AG20443 (cell line): Measurements from ENCODE around the gene RNF186.
"Not testable (repeated sequence)": the region's sequence is repeated elsewhere in the genome, so short reads cannot be mapped to it uniquely, and the experiment has no call there.

ENCODE experiments used
- DNase-seq: peaks from one replicate; pipeline ENCODE4 v3.0.0; 2012; ENCODE audit warnings: low spot score, mixed read lengths

RNF186 gene

GRCh38 chr1:19814681-19815503 lies at the start of gene RNF186:
Gene RNF186 (minus strand): TSS chr1:19815283. CDS start chr1:19815101, 182 bp downstream.
- DNase-seq: no peak

GRCh38 chr1:19864570-19865160 lies 49.6 kb upstream of the RNF186 start:
- DNase-seq: no peak

GRCh38 chr1:19862944-19863343 lies 47.9 kb upstream of the RNF186 start:
- no peak for DNase-seq

- no peak for DNase-seq
These were observed 46.9 kb upstream of the RNF186 start for GRCh38 chr1:19861842-19862530.

GRCh38 chr1:19861034-19861433 lies 46.0 kb upstream of the RNF186 start:
- DNase-seq: peak; percentile 57

GRCh38 chr1:19860418-19860817 lies 45.3 kb upstream of the RNF186 start:
- DNase-seq: no peak

GRCh38 chr1:19859876-19860275 lies 44.8 kb upstream of the RNF186 start:
- no peak for DNase-seq

GRCh38 chr1:19858893-19859292 lies 43.8 kb upstream of the RNF186 start:
- DNase-seq: no peak

GRCh38 chr1:19854866-19855265 lies 39.8 kb upstream of the RNF186 start:
- no peak for DNase-seq

GRCh38 chr1:19852036-19852435 lies 37.0 kb upstream of the RNF186 start:
- DNase-seq: peak; percentile 27

- no peak for DNase-seq
These were observed 35.1 kb upstream of the RNF186 start for GRCh38 chr1:19850214-19850613.

GRCh38 chr1:19849307-19849706 lies 34.2 kb upstream of the RNF186 start:
- not testable (repeated sequence) for DNase-seq

- DNase-seq: not testable (repeated sequence)
These were observed 32.3 kb upstream of the RNF186 start for GRCh38 chr1:19847334-19847733.

- DNase-seq: no peak
These were observed 31.3 kb upstream of the RNF186 start for GRCh38 chr1:19846338-19846737.

- DNase-seq: no peak
These were observed 30.5 kb upstream of the RNF186 start for GRCh38 chr1:19845555-19845954.

GRCh38 chr1:19844731-19845495 lies 29.8 kb upstream of the RNF186 start:
- no peak for DNase-seq

GRCh38 chr1:19840228-19840627 lies 25.1 kb upstream of the RNF186 start:
- no peak for DNase-seq

- DNase-seq: no peak
These were observed 22.8 kb upstream of the RNF186 start for GRCh38 chr1:19837866-19838265.

- DNase-seq: peak; percentile 61
These were observed 20.5 kb upstream of the RNF186 start for GRCh38 chr1:19835578-19835977.

GRCh38 chr1:19831441-19831840 lies 16.4 kb upstream of the RNF186 start:
- no peak for DNase-seq

GRCh38 chr1:19828546-19828945 lies 13.5 kb upstream of the RNF186 start:
- DNase-seq: no peak

GRCh38 chr1:19825298-19825697 lies 10.2 kb upstream of the RNF186 start:
- no peak for DNase-seq
